H54 (cell line): ENCODE measurements around the gene PITPNM1.
"Not testable (repeated sequence)": the region's sequence is repeated elsewhere in the genome, so short reads cannot be mapped to it uniquely, and the experiment has no call there.

ENCODE experiments used
- DNase-seq: peaks from one replicate; pipeline ENCODE4 v3.0.0; 2011; ENCODE audit warnings: low spot score, mixed read lengths; ENCODE audit not compliant: insufficient read length
- FAIRE-seq: peaks from 3 replicates; lab custom pipeline; 2011; peaks lifted over from hg19 to GRCh38; lab: Jason Lieb, UNC
- POLR2A ChIP-seq: IDR thresholded peaks from 2 replicates; pipeline ENCODE4 v1.6.1; 2011; ENCODE audit warnings: low read depth, mild to moderate bottlenecking, low read length

The PITPNM1 gene

DNA sequence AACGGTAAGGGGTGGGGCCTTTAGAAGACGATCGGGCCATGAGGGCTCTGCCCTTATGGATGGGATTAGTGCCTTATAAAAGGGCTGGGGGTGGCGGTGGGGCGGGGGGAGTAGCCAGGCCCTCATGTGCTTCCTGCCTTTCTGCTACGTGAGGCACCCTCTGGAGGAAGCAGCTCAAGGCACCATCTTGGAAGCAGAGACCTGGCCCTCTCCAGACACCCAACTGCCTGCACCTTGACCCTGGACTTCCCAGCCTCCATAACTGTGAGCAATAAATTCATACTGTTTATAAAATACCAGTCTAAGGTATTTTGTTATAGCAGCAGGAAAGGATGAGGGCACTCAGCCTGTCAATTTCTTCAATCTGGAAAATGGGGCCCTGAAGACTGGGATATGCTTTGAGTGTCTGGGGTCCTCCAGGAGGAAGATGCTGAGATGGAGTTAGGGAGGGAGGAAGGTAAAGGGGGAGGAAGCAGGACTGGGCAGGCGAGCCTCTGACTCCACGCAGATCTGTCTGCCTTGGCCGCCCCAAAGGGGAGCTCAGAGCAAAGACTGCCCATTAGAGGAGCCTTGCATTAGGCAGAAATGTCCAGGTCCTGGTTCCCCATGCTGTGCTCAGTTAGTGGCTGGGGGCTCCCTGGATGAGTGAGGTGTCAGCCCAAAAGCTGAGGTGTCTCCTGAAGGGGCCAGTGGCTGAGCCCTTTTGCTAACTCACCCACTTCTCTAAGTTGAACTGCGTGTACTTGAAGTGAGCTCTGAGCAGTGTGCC, 12.8 kb upstream of the PITPNM1 start:
- DNase-seq (no peak), FAIRE-seq (no peak)
- TF ChIP-seq POLR2A = no peak

DNA sequence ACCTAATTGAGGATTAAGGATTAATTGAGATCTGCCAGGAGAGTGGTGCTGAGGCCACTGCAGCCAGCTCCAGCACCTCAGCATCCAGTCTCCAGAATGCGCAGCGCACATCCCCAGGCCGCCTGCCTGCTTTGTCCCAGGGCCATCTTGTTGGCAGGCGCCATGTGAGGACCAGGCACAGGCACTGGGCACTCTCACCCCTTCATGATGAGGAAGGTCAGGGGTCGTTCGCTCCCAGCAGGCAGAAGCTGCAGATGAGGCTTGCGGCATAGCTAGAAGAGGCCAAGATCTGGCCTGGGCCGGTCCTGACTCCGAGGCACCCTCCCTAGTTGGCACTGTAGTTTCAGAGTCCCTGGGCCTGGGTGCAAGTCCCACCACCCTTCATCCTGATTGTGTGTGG, 11.6 kb upstream of the PITPNM1 start:
- TF ChIP-seq POLR2A = no peak
- DNase-seq (no peak), FAIRE-seq (no peak)

DNA sequence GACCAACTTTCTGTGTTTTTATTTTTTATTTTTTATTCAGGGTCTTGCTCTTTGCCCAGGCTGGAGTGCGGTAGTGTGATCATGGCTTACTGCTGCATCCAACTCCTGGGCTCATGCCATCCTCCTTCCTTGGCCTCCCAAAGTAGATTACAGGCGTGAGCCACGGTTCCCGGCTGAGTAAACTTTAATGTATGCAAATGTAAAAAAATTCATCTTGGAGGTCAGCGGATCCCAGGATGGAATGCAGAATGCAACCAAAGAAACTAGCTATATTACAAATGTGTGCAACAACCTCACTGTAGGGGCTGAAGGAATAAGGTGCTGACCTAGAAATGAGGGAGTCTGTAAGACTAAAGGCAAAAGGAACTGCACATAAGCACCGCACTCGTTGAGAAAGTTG, 9.0 kb upstream of the PITPNM1 start:
- no peak for FAIRE-seq
- no peak for TF ChIP-seq POLR2A
- DNase-seq = no peak

DNA sequence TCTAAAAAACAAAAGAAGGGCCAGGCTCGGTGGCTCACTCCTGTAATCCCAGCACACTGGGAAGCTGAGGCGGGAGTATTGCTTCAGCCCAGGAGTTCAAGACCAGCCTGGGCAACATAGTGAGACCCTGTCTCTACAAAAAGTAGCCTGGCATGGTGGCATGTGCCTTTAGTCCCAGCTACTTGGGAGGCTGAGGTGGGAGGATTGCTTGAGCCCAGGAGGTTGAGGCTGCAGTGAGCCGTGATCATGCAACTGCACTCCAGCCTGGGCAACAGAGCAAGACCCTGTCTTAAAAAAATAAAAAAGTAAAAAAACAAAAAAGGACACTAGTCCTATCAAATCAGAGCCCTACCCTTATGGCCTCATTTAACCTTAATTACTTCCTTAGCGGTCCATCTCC, 6.4 kb upstream of the PITPNM1 start:
- DNase-seq, FAIRE-seq: not testable (repeated sequence)

DNA sequence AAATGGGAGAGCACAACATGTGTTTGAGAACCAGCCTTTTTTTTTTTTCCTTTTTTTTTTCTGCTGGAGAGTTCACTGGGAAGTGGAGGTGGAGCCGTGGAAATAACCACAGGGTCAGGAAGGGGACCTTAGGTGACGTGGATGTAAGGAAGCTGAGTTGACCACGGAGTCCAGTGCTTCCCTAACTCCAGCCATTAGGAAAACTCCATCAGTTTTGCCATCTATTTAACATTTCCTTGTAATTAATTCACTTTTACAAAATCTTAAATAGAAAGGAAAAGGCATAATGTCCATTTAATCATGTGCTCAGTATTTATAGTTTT, 4.8 kb upstream of the PITPNM1 start:
- FAIRE-seq = no peak
- TF ChIP-seq POLR2A = no peak
- DNase-seq = no peak

DNA sequence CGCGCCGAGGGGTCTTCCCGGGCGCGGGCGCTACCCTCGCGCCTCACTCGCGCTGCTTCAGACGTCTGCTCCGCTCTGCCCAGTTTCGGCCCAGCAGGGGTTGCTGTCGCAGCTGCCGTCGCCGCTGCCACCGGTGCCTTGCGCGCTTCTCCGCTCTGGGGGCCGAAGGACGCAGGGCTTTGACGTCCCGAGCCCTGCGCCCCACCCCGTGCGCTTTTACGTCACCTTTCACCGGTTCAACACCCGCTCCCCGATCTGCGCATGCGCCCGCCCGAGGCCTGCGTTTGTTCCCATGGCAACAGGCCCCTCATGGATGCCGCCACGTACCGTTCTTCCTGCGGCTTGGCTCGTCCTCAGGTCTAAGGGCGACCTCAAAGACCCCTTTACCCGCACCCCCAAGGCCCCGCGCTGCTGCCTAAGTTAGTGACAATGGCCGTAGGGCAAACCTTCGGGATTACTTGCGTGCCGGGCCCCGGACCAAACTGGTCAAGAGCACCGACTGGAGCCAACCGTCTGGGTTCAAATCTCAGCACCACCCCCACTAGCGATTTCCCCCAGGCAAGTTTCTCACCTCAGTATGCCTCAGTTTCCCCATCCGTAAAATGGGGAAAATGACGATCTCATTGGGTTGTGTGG, 3.4 kb upstream of the PITPNM1 start:
- FAIRE-seq = no peak
- DNase-seq = peak; percentile 94
- TF ChIP-seq POLR2A = peak; percentile 73

DNA sequence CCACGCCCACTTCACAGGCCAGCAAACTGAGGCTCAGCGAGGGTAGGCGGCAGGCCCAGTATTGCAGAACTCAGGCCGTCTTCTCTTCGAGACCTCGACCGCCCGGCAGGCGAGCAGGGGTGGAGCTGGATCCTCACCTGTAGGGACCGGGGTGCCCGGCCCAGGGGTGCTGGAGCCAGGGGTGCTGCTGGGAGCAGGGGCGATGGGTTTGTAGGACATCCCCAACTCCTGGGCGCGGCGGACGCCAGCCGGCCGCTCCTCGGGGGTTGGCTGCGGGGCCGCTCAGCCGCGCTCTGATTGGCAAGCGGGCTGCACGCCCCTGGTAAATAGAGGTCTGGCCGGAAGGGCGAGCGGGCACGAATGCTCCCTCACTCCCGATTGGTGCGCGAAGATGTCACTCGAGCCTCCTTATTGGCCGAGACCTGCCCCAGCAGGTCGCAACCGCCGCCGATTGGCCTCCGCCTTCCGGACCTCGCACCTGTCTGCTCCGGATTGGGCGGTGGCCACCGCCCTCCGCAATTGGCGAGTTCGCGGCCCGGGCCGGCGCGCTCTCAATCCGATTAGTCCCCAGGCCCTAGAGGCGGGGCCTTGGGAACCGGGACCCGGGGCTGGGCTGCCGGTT, 2.8 kb upstream of the PITPNM1 start, which contains the start of gene CDK2AP2:
Gene CDK2AP2 (minus strand): TSS at position 299 of the 622 bp plus-strand sequence. CDS start 80 bp downstream, at position 219.
- TF ChIP-seq POLR2A = peak; percentile 61; the same call in 1 of the 2 replicates
- peak; percentile 98 for DNase-seq
- FAIRE-seq = no peak

DNA sequence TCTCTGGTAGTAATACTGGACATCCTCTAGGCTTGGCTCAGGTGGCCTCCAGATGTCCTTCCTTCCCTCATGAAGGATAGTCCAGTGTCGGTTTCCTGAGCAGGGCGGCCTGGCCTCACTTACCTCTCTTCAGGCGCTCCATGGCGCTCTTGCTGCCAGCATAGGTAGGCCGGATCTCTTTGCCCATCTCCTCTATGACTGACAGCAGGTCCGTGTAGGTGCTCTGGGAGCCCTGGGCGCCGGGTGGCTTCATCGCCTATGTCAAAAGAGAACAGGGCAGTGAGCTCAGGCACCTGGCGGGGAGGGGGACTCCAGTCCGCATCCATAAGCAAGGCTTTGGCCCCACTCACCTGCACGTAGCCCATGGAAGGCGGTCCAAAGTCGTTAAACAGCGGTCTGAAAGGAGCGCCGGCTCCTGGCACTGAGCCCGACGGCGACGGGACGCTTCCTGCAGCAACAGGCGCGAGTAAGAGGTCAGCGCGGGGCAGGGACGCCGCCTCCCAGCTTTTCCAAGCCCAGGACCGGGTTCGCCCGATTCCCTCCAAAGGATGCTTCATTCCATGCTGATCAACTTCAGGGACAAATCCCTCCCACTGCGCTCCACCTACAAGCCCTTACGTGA, 2.2 kb upstream of the PITPNM1 start:
- TF ChIP-seq POLR2A = no peak
- no peak for FAIRE-seq
- no peak for DNase-seq

DNA sequence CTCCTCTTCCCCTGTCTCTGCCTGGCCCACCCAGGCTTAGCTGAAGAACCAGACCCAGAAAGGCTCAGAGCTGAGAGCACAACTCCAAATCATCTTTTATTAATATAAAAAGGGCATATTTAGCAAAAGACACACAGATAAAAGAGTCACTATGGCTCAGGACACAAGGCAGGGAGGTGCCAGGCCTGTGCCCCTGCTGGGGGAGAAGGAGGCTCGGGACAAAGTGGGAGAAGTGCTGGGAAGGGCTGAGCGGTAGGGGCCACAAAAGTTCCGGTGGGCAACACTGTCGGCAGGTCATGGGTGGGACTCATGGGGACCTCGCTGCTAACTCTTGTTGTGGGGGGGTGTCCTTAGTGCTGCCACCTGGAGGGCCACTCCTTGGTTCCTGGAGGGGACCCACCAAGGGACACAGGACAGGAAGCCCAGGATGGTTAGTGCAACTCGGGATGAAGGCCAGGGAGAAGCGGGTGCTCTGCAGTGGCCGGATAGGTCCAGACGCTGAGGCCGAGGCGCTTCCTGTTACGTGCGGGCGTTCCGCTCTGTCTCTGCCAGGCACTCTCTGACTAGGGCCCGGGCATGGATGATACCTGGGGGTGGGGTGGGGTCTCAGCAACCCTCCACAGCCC, 1.4 kb upstream of the PITPNM1 start:
- DNase-seq = no peak
- TF ChIP-seq POLR2A = no peak
- no peak for FAIRE-seq

DNA sequence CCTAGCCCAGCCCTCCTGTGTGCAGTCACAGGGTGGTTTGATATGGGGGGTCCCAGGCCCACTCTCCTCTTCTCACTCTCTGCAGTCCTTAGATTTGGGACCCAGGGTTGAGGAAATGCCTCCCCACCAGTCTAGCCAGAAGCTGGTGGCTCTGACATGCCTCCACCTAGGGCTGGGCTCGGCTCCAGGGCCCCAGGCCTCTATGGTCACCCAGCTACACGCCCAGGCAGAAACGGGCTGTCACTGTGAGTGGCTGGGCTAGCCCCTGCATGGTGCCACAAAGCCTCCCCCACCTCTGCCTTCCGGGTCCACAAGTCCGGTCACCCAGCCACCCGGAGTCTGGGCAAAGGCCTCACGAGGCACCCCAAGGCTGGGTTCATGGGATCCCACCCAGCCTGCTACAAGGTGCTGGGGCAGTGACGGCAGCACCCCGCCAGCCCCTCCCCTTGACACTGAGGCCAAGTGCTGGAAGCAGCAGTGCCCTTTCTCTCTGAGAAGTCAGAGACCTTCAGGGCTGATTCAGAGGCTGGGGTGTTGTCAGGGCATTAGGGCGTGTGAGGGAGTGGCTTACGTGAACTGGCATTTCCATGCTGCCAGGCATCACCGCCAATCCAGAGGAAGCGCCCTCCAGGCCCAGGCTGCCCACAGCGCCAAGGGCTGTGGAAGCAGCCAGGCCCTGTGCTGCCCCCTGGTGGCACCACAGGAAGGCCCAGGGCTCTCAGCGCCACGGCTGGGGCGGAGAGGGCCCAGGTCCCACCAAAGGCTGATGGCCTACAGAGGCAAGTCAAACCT, 638 bp upstream of the PITPNM1 start:
- peak; percentile 29; the same call in 1 of the 2 replicates for TF ChIP-seq POLR2A
- DNase-seq = peak; percentile 97
- peak; percentile 76 for FAIRE-seq

DNA sequence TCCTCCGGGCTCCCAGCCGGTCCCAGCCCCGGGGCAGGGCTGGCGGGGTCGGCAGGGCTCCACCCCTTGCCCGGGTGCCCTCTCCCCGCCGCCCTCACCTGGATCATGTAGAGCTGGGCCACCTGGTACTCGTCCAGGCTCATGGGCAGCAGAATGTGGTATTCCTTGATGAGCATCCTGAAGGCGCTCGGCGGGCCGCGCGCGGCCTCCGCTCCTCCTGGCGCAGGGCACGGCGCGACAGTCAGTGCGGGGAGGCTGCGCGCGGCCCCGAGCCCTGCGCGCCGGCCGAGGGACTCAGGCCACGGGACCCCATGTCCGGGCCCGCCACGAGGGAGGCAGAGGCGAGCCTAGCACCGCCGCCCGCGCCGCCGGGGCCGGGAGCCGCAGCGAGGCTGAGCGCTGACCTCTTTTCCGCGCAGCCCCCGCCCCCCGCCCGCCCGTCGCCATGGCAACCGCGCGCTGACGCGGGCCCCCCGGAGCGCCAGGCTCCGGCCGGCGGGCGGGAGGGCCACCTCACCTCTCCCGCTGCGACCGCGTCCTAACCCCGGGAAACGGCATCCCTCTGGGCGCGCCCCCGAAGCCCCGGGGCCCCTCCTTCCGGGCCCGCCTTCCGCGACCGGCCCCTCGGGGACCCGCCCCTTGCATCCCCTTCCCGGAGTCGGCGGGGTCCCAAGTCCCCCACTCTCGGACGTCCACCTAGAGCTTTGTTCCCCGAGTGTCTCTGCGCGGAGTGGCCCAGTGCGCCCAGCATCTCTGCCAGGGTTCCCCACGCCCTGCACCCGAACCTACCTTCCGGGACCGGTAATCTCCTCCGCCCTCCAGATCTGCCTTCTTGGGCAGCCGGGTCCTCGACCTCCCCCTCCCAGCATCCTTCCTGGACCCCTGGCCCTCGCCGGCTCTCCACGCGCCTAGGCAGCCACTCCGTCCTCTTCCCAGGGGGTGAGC, 886 bp downstream of the PITPNM1 start:
- peak; percentile 6; the same call in 1 of the 2 replicates for TF ChIP-seq POLR2A
- FAIRE-seq (no peak), DNase-seq (peak; percentile 78)
